GM21447 (cell line): ENCODE data around the gene RPRD1B.
"Not testable (repeated sequence)": the region's sequence is repeated elsewhere in the genome, so short reads cannot be mapped to it uniquely, and the experiment has no call there.

ENCODE experiments used
- ATAC-seq: cut with Tn5 transposase; IDR thresholded peaks from one replicate; pipeline ENCODE4 v1.9.1; 2021; ENCODE audit not compliant: unreplicated experiment

The RPRD1B gene

GRCh38 chr20:38098952-38099351 lies 65.4 kb downstream of the RPRD1B start:
- ATAC-seq = no peak

GRCh38 chr20:38102206-38102605 lies 68.7 kb downstream of the RPRD1B start:
- ATAC-seq = not testable (repeated sequence)

- ATAC-seq = no peak
These were observed 70.7 kb downstream of the RPRD1B start for GRCh38 chr20:38104285-38104684.

- ATAC-seq = no peak
These were observed 72.9 kb downstream of the RPRD1B start for GRCh38 chr20:38106461-38106860.

GRCh38 chr20:38107386-38107785 lies 73.8 kb downstream of the RPRD1B start:
- ATAC-seq = not testable (repeated sequence)

- ATAC-seq = not testable (repeated sequence)
These were observed 74.4 kb downstream of the RPRD1B start for GRCh38 chr20:38107916-38108315.

- ATAC-seq = no peak
These were observed 75.0 kb downstream of the RPRD1B start for GRCh38 chr20:38108438-38108985.

GRCh38 chr20:38108986-38109541 lies 75.5 kb downstream of the RPRD1B start:
- ATAC-seq = no peak

- no peak for ATAC-seq
These were observed 76.3 kb downstream of the RPRD1B start for GRCh38 chr20:38109591-38110524.

GRCh38 chr20:38110525-38111178 lies 77.1 kb downstream of the RPRD1B start:
- ATAC-seq = no peak

- no peak for ATAC-seq
These were observed 78.1 kb downstream of the RPRD1B start for GRCh38 chr20:38111366-38112232.

GRCh38 chr20:38112261-38112929 lies 78.8 kb downstream of the RPRD1B start:
- ATAC-seq = no peak

GRCh38 chr20:38112930-38113294 lies 79.4 kb downstream of the RPRD1B start:
- ATAC-seq = no peak

GRCh38 chr20:38113401-38114325 lies 80.1 kb downstream of the RPRD1B start:
- ATAC-seq = no peak

GRCh38 chr20:38114353-38114791 lies 80.8 kb downstream of the RPRD1B start:
- no peak for ATAC-seq

- ATAC-seq = no peak
These were observed 81.7 kb downstream of the RPRD1B start for GRCh38 chr20:38115205-38115604.

GRCh38 chr20:38115896-38116295 lies 82.3 kb downstream of the RPRD1B start:
- no peak for ATAC-seq

GRCh38 chr20:38116409-38117165 lies 83.0 kb downstream of the RPRD1B start:
- ATAC-seq = no peak
